Dermis blood vessel endothelial cell (primary cell): Measurements from ENCODE around the gene DLK2. TPM values are rescaled to one million over a fixed set of nuclear protein-coding genes. Genes with fewer than 3 reads are reported as not detected.
"Not testable (repeated sequence)": the region's sequence is repeated elsewhere in the genome, so short reads cannot be mapped to it uniquely, and the experiment has no call there.

Source experiments
- DNase-seq: peaks from one replicate; pipeline ENCODE4 v3.0.0; 2010
- total RNA-seq: library from RNA; depleted of rRNA; stranded (reverse); fragments of >200 nt; gene quantifications from 2 replicates; pipeline ENCODE4 v1.2.3, GENCODE V29; 2014

The DLK2 gene
- total RNA-seq, 1 donor from 2014 or later = 0.68 TPM

GRCh38 chr6:43481591-43482236 is 26.4 kb upstream of the DLK2 start:
- DNase-seq = no peak

GRCh38 chr6:43481075-43481474 is 25.7 kb upstream of the DLK2 start:
- no peak for DNase-seq

DNA sequence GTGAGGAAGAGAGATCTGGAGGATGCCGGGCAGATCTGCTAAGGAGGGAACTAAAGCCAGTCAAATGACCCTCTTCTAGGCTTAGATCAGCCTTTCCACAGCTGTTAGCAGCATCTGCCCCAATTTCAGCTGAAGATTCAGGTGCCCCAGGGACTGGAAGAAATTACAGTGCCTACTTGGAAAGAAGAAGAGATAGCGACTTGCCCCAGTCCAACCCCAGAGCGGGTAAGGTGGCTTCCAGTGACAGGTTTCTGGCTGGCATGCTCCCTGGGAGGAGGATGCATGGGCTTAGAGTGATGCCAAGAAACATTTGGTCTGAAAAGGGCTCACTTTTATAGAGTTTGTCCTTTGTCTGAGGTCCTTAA is 22.6 kb upstream of the DLK2 start:
- no peak for DNase-seq

- DNase-seq = peak; percentile 90
Measured at GRCh38 chr6:43477235-43478007, 22.1 kb upstream of the DLK2 start, which contains the start of gene TJAP1. TJAP1 (plus strand) TSS chr6:43477570; CDS start chr6:43499002, 21,432 bp downstream.

- DNase-seq = no peak
Measured at GRCh38 chr6:43476746-43477145, 21.4 kb upstream of the DLK2 start.

GRCh38 chr6:43475516-43475915 is 20.2 kb upstream of the DLK2 start:
- DNase-seq = no peak

DNA sequence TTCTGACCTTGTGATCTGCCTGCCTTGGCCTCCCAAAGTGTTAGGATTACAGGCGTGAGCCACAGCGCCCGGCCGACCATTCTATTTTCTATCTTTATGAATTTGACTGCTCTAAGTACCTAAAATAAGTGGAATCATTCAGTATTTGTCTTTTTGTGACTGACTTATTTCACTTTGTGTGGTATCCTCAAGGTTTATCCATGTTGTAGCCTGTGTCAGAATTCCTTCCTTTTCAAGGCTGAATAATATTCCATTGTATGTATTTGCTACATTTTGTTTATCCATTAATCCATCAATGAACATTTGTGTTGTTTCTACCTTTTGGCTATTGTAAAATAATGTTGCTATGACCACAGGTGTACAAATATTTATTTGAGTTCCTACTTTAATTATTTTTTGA is 17.2 kb upstream of the DLK2 start:
- no peak for DNase-seq

- DNase-seq = no peak
Measured at GRCh38 chr6:43471399-43471798, 16.1 kb upstream of the DLK2 start.

- DNase-seq = no peak
Measured at GRCh38 chr6:43469947-43470346, 14.6 kb upstream of the DLK2 start.

- no peak for DNase-seq
Measured at GRCh38 chr6:43468748-43469681, 13.7 kb upstream of the DLK2 start.

DNA sequence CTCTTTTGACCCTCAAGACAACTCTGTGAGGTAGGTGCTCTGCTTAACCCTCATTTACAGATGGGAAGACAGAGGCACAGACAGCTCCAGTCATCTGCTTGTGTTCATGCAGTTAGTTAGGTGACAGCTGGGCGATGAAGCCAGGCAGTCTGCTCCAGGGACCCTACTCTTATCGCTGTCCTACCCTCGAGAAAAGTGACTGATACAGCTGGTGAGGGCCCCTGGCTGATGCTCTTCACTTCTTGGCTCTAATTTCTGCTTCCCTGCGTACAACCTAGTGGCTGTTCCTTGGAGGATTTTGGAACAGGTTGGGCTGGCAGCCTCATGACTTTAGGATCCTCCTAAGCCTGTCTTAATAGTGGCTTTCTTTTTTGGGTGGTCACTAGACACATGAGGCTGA is 12.9 kb upstream of the DLK2 start:
- no peak for DNase-seq

DNA sequence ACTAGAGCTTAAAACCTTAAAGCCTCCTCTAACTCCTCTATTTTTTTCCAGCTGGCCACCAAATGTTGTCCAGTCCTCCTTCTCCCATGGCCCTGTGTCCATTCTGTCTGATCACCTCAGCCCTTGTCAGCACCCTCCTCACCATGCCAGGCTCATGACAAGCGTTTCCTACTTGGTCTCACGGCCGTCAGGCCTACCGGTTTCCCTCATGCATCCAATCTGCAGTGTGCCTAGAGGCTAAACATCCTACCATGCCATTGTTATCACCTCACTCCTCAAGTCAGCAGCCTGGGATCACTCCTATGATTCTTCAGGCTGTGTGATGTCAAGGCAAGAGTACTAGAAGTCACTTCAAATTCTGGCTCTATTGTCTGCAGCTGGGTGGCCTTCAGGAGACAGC is 12.4 kb upstream of the DLK2 start:
- DNase-seq = no peak

DNA sequence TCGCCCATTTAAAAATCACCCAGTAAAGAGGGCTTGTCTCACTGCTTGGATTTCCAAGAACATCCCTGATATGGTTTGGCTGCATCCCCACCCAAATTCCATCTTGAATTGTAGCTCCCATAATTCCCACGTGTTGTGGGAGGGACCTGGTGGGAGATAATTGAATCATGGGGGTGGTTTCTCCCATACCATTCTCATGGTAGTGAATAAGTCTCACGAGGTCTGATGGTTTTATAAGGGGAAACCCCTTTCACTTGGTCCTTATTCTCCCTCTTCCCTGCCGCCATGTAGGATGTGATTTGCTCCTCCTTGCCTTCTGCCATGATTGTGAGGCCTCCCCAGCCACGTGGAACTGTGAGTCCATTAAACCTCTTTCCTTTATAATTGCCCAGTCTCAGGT is 11.9 kb upstream of the DLK2 start:
- not testable (repeated sequence) for DNase-seq

- DNase-seq = no peak
Measured at GRCh38 chr6:43465948-43466347, 10.6 kb upstream of the DLK2 start.

DNA sequence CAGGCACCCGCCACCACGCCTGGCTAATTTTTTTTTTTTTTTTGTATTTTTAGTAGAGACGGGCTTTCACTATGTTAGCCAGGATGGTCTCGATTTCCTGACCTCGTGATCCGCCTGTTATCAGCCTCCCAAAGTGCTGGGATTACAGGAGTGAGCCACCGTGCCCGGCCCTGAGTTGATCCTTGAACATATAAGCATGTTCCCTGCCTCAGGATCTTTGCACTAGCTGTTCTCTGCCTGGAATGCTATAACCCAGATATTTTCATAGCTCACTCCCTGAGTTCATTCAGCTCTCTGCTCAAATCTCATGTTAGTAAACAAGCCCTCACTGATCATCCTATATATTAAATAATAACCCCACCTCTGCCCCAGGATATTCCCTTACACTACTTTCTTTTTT is 9.0 kb upstream of the DLK2 start:
- DNase-seq = no peak

DNA sequence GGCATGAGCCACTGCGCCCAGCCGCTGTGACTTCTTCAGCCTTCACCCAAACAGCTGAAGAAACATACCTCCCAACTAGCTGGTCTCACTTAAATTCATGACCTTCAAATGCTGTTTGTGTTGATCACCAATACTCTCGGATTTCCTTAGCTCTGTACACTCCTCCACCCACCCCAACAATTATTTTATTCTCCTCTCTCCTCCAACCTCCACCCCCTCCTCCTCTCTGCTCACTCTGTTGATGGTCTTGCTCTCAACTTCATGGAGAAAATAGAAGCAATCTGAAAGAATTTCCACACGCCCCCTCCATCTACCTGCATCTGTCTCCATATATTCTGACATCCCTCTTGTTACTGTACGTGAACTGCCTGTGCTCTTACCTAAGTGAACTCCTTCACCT is 6.6 kb upstream of the DLK2 start:
- DNase-seq = no peak

DNA sequence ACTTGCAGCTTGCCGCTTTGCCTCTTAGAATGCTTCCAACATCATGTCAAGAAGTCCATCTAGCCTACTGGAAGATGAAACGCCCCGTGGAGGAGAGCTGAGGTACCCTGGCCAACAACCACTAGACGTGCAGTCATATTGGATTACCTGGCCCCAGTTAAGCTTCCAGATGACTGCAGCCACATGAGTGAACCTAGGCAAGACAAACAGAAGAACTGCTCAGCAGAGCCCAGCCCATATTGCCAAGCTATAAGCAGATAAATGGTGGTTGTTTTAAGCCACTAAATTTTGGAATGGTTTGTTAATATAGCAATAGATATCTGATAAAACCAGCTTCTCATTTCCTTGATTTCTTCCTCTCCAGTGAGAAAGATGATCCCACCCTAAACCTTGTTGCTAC is 4.7 kb upstream of the DLK2 start:
- DNase-seq = no peak

DNA sequence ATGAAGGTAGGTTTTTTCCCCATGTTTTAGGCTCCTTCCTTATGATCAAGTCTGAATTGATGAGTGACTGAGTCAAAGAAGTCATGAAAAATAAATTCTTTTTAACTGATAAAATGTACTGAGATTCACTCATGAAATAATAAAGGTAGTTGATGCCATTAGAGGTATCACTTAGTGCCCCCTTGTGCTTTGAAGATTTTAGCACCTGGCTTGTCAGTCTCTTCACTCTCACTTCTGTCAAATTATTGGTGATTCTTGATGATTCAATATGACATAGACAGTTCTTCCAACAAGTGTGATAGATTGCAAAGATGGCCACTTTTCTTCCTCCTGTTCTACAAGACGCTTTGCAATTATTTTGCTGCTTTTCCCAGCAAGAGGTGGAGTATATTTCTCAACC is 4.2 kb upstream of the DLK2 start:
- DNase-seq = no peak

- DNase-seq = not testable (repeated sequence)
Measured at GRCh38 chr6:43458154-43458553, 2.8 kb upstream of the DLK2 start.

- no peak for DNase-seq
Measured at GRCh38 chr6:43457643-43458042, 2.3 kb upstream of the DLK2 start.

GRCh38 chr6:43454696-43455530 is 435 bp downstream of the DLK2 start:
- peak; percentile 92 for DNase-seq

DNA sequence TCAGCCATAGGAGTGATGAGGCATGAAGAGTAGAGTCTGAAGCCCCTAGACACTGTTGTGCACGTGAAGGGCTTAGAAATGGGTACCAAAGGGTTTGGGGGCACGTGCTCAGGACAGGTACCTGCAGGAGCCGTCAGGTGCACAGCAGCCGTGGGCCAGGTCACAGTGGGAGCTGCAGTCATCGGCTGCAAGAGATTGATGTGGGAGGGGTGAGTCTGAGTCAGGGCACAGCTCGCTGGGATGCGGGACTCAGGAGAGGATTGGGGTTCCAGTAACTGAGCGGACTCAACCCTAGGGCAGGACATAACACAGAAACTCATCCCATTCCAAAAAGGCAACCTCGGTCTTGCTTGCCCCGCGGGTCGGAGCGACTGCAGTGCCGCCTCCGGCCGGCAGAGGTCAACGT is 1.1 kb downstream of the DLK2 start:
- DNase-seq = no peak
